DMS153 (cell line): ENCODE measurements around the gene SLC5A3.

ENCODE experiments used
- DNase-seq: peaks from one replicate; lab custom pipeline; 2025; lab: John Stamatoyannopoulos, UW

Gene SLC5A3

DNA sequence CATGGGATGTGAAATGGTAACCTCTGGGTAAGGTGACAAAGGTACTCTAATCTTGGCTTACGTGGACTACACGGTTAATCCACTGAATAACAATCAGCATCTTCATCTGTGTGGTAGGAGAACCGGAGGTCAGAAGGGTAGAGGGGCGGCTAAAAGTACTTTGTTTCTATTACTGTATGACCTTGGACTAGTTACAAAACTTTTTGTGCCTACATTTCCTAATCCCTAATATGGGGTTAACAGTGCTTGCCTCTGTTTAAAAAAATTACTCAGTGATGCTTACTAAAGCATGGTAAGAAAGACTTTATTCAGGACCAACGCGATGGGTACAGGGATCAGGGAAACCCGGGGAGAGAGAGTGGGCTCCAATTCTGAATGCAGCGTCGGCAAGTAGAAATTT, 1.7 kb upstream of the SLC5A3 start:
- DNase-seq = no peak

- no peak for DNase-seq
Measured at GRCh38 chr21:34072145-34073031, 990 bp upstream of the SLC5A3 start.

- no peak for DNase-seq
Measured at GRCh38 chr21:34073749-34074282, 438 bp downstream of the SLC5A3 start.

DNA sequence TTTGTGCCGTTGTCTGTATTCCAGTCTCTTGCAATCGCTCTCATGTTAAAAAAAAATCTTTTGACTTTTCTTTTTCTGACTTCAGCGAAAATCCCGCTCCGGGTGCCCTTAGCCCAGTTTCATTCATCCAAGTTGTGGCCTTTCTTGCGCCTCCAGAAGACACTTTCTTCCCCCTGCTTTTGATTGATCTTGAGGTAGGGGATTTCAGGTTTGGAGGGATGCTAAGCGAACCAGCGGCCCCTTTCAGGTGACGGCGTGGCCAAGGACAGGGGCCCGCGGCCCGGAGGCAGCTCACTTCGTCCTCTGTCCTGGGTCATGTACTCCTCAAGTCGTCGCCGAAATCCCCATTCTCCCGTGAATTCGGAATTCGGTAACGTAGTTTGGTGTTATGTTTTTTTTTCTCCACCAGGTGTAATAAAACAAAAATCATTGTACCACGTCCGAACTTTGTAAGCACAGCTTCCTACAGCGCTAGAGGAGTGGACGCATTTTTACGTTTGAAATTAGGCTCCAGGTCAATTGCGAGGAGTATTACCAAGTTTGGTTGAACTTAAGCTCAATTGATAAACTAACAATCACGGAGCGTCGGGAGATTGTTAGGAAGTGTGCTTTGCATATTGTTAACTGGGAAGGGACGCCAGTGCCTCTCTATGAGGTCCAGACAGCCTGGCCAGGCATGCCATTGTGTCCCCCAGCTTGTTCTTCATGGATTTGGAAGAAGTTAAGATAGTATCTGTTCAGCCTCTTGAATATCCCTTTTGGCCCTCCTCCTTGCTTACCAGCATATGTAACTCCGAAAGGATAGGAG, 1.1 kb downstream of the SLC5A3 start:
- DNase-seq = no peak

DNA sequence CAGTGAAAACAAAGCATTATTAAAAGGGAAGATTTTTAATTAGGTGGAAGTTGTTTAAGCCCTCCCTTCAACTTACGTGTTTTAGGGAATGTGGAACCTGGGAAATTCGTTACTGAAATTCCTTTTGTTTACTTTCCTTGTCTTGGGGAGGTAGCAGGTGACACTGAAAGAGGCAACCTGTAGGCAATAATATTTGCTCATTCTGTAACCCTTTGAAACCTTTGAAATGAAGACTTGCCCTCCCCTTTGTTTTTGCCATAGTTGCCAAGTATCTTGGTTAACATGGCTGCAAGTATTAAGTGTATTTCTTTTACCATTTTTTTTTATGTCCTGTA, 1.7 kb downstream of the SLC5A3 start:
- no peak for DNase-seq

DNA sequence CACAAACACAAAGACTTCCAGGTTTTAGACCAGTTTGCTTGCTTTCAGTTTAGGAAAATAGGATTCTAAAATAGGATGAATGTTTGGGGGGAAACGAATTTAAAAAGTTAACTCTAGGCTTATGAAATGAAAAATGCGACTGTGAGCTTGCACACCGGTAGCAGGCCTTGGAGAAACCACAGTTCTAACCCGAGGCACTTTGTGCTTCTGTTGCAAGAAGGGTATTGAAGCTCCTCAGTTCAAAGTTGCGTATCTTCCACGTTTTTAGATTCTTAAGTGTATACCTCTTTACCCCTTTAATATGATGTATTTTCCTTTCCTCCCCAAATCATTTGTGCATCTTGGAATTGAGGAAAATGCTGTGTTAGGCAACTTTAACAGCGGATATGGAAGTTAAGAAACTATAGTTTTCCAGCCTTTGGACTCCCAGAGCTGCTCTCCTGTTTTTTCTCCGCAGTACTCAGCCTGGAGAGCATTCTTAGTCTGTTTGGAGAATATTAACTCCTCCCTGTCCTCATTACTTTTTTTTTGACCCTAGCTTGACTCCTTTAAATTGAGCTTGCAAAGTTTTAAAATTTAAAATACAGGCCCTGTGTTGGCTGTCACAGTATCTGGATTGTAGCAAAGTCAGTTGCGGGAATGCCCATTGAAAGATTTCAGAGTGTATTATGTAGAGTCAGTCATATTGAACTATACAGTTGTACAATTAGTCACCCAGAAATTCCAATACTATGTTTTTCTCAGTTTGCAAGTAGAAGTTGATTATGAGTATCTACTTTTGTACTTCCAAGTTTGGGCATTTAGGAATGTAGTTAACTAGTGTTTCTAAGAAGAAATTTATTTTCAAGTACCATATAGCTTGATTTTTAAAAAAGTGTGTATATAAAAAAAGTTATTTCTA, 2.6 kb downstream of the SLC5A3 start:
- DNase-seq = no peak

DNA sequence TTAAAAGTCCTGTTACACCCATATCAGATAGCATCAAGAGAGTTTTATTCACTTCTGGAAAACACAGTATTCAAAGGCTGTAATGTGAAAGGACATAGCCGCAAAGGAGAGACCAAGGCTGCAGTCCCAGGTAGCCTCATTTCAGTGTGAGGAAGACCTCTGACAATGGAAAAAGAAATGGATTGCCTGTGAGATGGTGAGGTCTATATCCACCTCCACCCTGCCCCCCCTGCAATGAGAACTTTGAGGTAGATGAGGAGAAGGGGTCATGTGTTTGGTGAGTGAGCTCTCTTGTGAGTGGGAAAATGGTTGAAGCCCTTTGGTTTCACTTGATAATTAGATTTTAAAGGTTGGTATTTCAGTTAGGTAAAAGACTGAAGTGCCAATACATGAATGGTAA, 3.5 kb downstream of the SLC5A3 start:
- no peak for DNase-seq

DNA sequence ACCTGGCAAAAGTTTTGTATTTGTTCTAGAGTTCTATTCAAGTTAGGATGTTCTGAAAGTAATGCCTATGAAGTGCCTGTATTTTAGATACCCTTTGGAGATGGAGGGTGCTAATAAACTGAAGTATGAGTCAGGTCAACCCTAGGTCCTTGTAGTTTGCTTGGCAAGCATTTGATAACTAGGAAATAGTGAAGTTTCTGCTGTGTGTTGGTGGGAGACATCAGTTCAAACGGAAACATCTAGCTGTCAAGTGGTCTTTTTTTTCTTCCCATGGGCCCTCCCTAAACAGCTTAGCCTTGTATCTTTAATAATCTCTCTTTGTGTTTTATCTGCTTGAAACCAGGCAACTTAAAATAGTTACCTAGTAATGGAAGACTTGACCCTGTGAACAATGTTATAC, 4.5 kb downstream of the SLC5A3 start:
- DNase-seq = no peak

GRCh38 chr21:34078915-34079314, 5.5 kb downstream of the SLC5A3 start:
- no peak for DNase-seq

- DNase-seq = no peak
Measured at GRCh38 chr21:34080710-34081109, 7.3 kb downstream of the SLC5A3 start.

- no peak for DNase-seq
Measured at GRCh38 chr21:34082769-34083168, 9.4 kb downstream of the SLC5A3 start.

DNA sequence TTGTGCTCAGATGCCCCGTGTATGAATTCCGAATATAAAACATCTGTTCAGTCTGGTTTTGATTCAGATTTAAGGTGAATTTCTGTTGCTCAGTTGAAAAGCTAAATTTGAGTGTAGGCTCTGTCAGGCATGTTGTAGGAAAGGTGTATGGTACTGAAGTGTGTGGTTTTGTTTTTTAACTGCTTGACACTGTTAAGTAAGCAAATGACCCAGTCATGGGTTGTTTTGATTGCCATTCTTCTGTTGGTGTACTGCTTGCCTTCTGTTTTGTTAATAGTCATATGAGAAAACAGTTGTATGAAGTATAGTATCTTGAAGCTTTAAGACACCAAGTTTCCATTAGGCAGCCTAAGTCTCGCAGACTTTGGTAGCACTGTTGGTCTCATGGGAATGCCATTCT, 10.0 kb downstream of the SLC5A3 start:
- DNase-seq = no peak

GRCh38 chr21:34085129-34085528, 11.8 kb downstream of the SLC5A3 start:
- no peak for DNase-seq

GRCh38 chr21:34086887-34087306, 13.5 kb downstream of the SLC5A3 start:
- no peak for DNase-seq

DNA sequence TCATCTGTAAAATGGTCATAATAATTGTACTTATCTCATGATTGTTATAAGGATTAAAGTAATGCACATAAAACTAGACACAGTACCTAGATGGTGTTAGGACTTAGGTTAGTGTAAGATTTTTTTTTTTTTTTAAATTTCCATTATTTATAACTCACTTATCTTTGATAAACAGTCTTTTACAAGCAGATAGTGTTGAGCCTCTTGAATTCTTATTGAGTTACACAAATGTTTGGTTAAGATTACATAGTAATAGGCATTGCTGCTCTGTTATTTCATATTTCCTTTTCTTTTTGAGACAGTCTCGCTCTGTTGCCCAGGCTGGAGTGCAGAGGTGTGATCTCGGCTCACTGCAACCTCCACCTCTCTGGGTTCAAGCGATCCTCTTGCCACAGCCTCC, 15.4 kb downstream of the SLC5A3 start:
- no peak for DNase-seq

GRCh38 chr21:34091032-34091431, 17.7 kb downstream of the SLC5A3 start:
- no peak for DNase-seq

- no peak for DNase-seq
Measured at GRCh38 chr21:34091607-34092006, 18.2 kb downstream of the SLC5A3 start.

DNA sequence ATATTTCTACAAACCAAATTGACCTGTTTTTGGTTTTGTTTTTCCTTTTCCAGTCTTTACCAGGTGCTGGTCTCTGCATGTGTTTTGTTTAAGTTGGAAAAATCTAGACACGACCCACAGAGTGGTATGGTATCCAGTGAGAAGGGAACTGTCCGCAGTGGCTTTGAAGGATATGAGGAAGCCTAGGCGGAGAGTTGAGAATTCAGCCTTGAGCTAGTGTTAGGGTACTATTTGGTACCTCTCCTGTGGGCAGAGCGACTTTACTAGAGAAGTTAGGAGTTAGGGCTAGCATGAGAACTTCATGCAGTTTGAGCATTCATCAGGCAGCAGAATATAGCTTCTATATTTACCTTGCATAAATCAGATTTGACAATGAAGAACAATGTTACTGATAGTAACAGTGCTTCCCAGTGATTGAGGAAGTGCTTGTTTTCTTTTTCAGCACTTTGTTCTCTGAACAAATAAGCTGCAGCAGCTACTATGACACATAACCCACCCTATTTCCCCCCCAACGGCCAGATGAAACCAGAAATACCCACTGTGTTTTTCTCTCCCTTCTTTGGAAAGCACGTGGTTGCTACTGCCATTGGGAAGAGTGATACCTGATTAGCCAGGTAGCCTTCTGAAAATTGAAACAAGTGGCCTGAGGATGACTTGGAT, 19.0 kb downstream of the SLC5A3 start:
- DNase-seq = peak; percentile 85

DNA sequence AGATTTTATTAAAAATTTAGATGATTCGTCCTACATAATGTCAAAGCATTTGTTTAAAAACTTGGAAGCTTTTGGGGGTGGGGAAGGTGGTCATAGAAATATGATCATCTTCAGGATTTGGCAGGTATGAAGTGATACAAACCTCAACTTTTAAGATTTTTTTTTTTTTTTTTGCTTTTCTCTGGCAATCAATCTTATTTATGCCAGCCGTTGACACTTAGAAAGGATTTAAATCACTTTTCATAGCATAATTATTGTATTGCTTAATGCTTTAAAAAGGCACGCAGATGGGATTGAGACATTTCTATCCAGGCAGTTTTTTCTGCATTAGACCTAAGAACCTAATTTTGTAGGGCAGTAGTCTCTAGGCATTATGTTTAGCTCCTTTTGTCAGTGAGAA, 19.7 kb downstream of the SLC5A3 start:
- no peak for DNase-seq

- DNase-seq = no peak
Measured at GRCh38 chr21:34094949-34095348, 21.6 kb downstream of the SLC5A3 start.

GRCh38 chr21:34097442-34097841, 24.1 kb downstream of the SLC5A3 start:
- DNase-seq = no peak

GRCh38 chr21:34100337-34100736, 27.0 kb downstream of the SLC5A3 start:
- no peak for DNase-seq
